ENCODE measurements around the gene RAD51B.

The RAD51B gene

DNA sequence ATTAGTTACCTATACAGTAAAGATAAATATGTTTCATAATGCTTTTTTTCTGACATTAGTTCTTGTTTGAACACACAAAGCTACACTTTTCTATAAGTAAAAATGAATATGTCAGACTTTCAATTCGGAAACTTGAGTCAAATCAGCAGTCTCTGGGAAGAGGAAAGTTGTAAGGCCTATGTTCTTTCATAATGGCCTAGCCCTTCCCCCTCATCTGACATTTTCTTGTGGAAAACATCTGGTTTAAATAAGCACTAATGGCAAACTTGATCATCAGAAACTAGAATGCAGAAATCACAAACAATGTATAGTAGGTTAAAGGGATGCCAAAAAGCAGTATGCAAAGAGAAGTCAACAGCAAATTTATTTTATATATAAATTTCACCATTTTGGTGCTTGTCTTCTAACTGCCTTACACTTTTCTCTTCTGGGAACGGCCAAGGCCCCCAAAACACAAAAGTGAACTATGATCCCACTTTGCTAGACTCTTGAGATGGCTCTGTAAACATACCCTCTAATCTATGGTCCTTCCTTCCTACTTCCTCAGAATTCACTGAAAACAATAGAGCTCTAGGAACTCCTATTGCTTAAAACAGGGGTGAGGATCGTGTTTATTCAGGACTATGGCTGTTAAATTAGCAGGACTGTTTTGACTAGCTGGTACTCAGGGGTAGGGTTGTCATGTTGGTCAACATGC, 444.1 kb downstream of the RAD51B start:
- DNase-seq, result no peak

DNA sequence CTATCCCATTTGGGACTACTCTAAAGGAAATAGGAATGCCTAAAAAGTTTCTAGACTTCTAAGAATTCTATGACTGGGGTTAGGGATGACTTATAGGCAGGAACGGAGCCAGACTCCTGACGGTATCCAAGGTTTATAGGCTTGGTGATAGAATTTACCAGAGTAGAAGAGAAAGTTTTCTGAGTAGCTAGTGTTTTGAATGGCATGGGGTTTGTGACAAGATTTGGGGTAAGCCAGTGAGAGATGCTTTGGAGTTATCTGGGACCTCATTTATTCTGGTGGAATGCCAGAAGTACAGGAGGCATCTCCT, 444.6 kb downstream of the RAD51B start:
- DNase-seq, result no peak

DNA sequence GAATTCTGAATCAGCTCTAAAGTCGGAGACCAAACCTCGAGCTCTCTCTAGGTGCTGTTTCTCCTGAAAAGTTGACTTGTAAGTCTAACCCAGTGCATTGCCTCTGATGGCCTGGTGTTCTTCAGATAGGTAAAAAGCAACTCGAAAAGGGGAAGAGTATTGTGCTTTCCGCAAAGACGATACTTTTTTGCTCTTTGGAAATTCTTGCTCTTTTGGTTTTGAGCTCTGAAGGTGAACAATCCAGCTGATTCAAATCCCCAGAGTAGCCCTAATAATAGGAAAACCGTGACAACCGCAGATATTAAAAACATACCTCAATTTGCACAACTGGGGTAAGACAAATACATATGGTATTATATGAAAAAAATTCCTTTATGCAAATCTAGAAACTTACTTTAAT, 447.4 kb downstream of the RAD51B start:
- no peak for DNase-seq

DNA sequence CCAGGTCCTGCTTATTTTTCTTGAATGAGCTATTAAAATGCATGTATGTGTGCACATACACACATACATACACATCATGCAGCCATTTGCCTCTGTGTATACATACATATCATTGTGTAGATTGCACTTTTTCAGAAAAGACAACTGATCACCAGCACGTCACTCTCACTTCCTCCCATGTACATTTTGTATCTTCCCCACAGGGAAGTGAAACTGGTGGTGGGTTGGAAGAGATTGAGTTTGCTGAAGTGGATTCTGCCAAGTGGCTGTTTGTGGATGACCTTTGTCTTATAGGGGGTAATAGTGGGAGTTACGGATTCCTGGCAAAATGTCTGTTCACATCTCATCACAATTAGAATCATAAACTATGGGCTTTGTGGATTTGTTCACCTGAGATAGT, 448.6 kb downstream of the RAD51B start:
- DNase-seq, result peak in 4 of 58 donors; percentile 11 to 34 (median 20)

DNA sequence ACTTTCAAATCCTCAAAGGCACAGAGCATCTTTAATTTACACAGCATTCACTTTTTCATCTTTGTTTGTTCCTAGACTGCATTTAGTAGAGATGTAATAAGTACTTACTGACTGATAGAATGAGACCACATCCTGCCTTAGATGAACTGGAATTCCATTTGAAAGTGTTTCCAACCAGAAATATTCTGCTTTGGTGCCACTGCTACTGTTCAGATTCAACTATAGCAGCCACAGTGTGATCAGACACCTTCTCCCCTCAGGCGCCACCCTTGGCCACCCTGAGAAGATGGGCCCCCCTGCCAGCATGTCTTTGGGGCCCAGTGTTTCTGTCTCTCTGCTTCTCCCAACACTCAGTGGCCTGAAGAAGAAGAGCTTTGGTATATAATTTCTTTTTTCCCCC, 449.1 kb downstream of the RAD51B start:
- no peak for DNase-seq

DNA sequence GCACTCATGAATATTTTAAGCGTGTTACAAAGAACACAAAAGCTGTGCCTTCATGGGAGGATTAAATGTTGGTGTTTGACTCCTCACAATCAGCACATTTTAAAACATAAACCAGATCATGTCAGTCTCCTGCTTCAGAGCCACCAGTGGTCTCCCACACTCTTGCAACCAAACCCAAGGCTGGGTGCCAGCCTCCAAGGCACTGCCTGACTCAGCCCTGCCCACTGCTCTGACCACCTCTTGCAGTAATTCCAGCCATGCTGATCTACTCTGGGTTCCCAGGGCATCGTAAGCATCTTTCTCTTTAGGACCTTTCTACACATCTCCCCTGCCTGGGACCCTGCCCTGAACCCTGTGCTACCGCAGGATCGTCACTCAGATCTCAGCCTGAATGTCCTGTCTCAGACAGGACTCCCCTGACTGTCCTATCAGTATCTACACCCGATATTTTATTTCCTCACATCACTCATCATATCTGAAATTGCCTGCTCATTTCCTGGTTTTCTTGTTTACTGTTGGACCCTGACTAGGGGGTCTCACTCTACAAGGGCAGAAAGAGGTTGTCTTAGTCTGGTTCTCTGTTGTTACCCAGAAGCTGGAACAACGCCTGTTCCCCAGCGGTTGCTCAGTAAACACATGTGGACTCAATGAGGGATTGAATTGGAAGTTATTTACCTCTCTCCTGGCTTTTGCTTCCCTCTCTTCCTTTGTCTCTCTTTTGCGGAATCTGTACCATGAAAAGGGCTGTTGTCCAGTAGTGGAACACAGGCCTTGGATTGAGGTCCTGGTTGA, 449.8 kb downstream of the RAD51B start:
- no peak for DNase-seq

DNA sequence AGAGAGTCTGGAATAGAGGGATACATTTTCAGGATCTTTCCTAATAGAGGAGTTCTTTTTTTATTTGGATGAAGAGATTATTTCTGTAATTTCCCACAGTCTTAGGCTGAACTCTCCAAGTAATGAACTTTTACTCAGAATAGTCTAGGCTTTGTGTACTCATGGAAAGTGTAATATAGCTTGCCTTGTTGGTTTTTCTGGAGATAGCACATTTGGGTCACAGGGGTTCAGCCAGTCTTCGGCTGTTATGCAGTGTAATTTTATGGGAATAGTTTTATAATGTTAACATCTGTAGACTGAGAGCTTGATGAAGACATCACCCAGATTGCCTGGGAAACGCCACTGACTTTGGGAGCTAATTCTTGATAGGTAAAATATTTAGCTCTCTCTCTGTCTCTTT, 450.8 kb downstream of the RAD51B start:
- DNase-seq, result no peak

DNA sequence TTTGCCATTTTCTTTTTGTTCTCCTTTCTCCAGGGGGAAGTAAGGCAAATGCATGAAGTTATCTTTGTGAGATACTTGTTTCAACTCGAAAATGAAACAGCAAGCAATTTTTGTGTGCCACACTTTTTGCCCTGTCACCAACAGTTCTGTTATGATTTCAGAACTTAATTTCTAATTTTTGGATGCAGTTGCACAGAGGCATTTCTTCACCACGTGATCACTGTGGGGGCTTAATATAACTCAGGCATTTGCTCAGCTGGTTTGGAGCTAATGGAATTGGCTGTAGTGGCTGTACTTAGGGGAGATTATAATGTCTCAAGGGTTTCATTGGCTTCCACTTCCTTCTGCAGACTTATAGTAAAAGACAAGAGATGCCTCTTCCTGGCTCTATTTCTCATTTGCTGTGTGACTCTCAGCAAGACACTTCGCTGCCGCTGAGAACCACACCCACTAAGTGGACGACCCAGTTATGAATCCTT, 452.4 kb downstream of the RAD51B start:
- no peak for DNase-seq

DNA sequence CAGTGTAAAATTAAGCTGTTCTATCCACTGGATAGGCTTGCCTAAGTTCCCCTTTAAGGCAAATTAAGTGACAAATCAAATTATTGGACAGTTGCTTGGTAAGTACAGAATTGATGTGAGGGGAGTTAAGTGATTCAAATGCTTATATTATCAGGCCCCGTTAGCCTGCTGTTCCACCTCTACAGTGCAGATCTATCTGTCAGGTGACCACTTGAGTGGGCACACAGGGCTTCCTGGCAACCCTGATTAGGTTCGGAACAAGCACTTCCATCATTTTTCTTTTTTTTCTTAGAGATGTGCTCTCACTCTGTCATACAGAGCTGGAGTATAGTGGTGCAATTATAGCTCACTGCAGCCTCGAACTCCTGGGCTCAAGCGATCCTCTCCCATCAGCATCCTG, 453.8 kb downstream of the RAD51B start:
- DNase-seq, result no peak

DNA sequence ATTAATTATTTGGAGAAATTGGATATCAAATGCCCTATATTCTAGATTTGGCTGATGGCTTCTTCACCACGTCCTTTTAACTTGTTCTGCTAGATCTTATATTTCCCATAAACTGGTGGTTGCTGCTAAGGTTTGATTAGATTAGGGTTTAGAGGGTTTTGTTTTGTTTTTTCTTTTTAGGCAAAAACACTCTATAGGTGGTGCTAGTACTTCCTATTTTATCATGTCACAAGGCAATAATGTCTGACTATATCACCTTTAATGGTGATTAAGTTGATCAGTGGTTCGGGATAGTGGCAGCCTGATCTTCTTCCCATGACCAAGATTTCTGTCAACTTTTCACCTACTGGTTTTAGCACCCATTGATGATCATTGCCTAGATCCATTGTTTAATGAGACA, 455.1 kb downstream of the RAD51B start:
- no peak for DNase-seq

DNA sequence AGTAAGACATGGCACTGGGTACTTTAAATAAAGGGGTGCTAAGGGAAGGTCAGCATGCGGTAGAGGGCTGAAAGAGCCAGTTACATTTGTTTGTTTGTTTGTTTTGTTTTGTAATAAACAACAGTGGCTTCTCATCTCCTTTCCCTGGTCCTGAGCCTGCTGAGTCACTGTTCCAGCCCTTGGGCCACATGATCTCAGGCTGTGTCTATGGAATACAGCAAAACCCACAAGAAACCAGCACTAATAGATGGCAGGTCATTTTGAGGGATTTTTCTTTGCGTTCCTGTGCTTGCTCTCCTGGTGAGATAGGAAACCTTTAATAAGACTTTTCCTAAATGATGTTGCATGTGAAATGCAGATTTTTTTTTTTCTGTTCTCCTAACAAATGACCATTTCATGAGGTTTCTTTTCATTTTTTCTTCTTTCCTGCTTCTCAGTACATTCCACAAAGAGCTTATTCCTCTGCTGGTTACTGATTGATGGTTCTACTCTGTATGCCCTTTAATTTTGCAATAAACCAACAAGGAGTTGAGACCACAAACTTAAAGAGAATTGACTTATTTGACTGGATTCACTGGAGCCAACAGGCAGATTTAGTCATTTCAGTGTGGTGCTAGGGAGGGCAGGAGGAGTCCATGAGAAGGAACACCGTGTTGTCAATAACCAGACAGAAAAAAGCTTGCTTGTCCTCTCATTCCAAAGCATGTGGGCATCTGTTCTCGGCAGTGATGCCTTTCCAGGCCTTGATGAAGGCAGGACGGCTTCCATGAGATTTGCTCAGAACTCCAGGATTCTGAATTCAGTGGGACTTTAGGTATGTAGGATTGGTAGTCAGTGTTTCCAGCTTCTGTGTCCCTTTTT, 459.2 kb downstream of the RAD51B start:
- DNase-seq, result peak in 1 of 58 donors; percentile 17

DNA sequence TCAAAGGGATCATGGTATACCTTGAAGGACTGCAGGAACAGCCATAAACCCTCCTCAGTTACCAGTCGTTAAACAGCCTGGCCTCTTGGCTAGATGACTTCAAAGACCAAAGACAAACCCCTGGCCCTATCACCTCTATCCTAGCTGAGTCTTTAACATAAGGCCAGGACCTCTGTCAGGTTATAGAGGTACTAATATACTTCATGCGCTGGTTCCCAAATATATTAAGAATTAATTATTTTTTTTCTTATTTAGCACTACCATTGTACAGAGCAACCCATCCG, 459.8 kb downstream of the RAD51B start:
- no peak for DNase-seq

DNA sequence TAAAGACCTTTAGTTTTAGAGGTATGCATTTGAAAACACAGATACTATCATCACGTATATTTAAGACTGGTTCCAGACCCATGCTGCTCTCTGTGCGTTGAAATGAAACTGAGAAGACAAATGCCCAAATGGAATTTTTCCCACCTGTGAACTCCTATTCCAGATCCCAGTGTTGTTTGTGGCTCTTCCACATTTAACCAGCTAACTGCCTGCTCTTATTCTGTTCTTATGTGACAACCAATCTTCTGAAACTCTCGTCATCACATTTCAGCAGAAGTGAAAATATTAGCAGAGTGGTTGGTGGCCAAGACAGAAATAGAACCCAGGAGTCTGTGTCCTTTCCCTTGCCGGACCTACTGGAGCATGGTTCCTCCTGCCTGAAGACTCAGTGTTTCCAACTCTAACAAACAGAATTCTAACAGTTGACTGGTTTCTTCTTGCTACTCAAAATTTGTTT, 460.2 kb downstream of the RAD51B start:
- no peak for DNase-seq

DNA sequence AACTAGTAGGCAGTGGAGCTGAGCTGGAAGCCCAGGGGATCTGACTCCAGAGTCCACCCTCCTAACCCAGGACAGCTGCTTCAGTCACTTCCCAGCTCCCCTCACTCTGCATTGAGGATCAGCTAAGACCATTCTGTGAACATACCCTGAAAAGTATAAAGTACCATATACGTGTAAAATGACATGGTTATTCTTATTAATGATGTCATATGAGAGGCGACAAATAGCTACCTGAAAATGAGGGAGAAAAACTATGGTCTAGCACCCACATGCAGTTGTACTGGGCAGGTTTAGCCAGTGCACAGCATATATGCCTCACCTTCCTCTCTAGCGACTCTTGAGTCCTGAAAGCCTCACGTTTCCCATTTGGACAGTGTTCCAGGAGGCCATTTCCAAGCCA, 461.9 kb downstream of the RAD51B start:
- DNase-seq, result no peak

DNA sequence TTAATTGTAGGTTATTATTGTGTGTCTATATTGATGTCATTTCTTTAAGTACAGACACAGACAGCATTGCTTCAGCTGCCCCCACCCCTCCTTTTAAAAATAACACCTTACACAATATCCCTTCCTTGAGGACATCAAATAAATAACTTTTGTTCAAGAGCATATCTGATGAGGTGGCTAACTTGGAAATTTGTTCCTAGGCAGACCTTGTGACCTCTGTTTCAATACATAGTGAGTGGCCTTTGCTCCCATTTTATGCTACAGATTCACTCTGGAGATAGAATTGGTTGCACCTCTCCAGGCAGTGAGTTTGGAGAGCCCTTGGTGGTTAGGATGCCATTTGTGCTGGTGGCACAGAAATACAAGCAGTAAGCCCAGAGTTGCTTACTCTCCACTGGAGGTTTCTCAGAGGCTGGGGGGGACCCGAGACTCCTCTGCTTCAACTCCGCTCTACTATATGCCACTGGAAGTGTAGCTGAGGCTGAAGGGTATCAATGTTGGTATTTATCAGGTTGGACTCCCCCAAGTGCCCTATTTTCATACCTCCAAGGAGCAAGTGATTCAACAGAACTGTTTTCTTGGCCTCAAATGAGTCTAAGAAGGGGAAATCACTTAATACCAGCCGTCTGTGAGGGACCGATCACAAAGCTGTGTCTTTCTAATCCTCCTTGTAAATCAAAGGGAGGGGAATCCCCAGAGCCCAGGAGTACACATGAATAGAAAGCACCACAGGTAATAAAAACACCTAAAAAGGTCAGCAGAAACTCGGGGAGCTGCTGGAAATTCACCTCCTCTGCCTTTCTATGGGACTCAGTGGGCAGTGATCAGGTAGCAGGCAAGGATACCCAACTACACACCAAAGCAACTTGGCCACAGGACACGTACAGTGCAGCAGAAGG, 463.1 kb downstream of the RAD51B start:
- no peak for DNase-seq

DNA sequence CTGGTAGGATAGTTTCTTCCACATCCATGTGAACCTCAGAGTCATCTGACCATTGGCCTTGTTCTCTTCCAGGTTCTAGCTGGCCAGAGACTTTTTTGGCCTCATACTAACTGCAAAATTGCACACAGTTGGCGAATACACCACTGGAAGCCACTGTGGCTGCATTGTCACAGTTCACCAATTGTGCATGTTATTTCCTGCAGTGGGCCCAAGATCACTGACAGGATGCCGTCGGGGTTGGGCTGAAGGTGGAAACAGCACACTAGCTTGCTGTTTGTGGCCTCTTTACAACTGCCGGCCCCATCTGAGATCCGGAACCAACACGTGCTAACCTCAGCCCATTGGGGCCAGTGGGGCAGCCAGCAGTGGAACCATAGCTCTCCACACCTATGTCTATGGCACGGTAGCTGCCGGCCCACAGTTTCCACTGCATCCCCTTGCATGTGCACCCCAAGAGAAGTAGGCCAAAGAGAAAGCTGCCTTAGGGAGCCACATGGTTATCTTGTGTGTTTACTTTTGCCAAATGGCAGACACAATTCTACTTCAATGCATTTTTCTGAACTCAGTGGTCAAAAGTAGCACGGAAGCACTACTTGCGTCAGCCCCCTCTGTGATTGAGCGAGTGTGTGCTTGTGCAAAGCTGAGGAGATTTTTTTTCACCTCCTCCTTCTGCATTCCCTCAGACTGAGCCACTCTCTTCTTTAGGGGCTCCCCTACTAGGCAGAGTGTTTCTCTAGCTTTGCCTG, 464.0 kb downstream of the RAD51B start:
- DNase-seq, result no peak

DNA sequence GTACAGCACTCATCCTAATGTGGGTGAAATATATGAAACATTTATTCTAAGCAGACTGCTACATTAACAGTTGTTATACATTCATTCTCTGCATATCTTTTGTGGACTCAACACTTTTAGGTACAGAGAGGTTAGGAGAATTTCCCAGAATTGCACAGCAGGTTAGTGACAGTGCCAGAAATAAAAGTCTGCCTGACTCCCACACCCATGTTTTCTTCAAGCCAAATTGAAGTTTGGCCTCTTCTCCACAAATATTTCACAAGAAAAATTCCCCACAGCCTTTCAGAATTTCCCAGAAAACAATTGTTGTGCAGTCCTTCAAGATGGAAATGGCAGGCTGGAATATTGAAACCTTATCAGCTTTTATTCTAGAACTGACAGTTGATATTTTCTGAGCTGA, 464.8 kb downstream of the RAD51B start:
- no peak for DNase-seq

DNA sequence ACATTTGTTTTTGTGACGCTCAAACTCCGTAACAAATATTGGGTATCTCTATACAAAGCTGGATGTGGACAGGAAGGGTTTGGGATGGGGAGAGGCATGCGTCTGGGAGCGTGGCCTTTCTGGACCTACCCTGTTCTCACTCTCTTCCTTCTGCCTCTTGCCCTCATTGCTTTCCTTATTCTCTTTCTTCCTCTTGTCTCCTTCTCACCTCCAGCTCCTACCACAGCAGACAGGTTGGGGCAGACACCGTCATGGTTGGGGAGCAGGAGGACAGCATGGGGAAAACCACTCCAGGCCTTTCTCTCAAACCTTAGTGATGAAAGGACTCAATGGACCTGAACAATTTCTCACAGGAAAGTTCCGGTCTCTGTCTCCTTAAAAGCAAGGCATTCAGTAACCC, 465.3 kb downstream of the RAD51B start:
- DNase-seq, result no peak

DNA sequence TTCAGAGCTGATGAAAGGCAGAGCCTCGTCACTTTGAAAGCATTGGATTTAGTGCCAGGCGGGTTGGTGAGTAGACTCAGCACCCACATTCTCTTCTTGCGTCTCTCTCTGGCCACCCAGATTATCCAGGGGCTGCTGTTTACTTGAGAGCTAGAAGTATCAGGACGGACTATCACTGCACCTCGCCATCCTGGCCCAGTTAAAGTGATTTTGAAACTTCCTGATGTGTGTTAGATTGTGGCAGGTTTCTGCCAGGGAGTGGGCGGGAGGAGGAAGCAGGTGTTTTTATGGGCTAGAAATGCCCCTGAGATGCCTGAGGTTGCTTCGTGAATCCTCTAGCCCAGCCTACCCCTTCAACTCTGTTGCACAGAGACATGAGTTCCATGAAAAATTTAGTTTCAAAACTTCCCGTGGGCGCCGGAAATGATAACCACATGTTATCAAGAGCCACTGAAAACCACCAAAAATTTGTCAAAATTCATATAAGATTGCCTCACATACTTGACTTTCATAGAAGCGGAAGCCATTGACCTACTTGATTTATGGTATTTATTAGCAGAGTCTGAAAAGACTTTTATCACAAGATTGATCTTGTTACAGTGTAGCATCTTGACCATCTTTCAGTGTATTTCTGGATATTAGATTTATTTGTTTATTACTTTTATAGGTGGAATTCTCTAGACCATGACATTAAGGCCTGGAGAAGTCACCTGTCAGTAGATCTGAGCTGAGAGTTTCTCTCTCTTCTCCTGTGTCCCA, 466.0 kb downstream of the RAD51B start:
- DNase-seq, result no peak

DNA sequence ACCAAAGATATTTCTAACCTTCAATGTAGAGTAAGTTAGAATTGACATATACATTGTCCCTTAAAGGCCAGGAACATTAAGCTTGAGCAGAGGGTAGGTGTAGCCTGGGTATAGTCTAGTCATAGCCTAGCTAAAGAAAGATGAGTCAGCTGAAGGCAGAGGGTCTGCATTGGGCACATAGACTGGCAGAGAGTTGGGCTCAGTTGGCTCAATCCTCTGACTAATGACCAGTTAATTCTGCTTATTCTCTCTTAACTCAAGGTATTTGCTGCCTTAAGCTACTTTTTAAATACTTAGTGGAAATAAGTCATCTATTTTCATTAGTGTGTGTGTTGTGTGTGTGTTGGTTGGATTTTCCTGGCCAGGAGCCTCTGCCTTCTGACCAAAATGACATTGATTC, 467.1 kb downstream of the RAD51B start:
- no peak for DNase-seq
